GM21381 (cell line): ENCODE data around the gene CSNK1D.

Experiments used
- ATAC-seq: cut with Tn5 transposase; IDR thresholded peaks from one replicate; pipeline ENCODE4 v1.9.1; 2021; ENCODE audit warnings: mild to moderate bottlenecking, moderate library complexity; ENCODE audit not compliant: unreplicated experiment

The CSNK1D gene

DNA sequence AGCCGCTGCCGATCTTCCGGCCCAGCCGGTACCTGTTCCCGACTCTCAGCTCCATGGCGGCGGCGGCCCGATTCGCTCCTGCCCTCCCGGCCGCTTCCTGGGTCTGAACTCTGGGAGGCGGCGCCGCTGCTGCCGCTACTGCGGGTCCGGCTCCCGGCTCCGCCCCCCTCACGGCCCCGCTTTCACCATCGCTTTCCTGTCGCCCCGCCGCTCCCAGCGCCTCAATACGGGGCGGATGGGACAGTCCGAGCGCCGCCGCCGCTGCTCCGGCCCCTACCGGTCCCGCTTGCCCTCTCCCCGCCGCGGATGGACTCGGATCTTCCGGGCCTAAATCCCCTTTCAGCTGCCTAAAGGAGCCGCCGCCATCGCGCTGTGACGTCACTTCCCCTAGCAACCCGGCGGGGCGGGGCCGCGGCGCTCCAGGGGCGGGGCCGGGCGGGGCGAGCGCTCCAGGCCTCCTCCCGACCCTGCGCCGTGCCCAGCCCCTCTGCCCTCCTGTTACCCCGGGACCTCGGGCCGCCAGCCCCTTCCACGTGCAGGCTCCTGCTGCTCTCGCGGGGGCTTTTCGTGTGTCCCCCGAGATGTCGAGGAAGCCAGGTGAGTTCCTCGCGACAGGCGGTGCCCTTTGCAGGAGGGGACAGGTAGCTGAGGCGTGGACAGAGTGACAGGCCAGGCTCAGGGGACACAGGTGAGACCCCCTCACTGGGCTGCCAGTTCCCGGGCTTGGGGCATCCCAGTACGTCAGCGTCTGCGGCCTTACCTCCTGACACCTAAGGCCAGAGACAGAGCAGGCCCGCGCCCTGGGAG, at the start of gene CSNK1D:
Gene CSNK1D (minus strand): TSS at position 374 of the 807 bp plus-strand sequence. CDS start 319 bp downstream, at position 55.
- peak; percentile 71 for ATAC-seq

DNA sequence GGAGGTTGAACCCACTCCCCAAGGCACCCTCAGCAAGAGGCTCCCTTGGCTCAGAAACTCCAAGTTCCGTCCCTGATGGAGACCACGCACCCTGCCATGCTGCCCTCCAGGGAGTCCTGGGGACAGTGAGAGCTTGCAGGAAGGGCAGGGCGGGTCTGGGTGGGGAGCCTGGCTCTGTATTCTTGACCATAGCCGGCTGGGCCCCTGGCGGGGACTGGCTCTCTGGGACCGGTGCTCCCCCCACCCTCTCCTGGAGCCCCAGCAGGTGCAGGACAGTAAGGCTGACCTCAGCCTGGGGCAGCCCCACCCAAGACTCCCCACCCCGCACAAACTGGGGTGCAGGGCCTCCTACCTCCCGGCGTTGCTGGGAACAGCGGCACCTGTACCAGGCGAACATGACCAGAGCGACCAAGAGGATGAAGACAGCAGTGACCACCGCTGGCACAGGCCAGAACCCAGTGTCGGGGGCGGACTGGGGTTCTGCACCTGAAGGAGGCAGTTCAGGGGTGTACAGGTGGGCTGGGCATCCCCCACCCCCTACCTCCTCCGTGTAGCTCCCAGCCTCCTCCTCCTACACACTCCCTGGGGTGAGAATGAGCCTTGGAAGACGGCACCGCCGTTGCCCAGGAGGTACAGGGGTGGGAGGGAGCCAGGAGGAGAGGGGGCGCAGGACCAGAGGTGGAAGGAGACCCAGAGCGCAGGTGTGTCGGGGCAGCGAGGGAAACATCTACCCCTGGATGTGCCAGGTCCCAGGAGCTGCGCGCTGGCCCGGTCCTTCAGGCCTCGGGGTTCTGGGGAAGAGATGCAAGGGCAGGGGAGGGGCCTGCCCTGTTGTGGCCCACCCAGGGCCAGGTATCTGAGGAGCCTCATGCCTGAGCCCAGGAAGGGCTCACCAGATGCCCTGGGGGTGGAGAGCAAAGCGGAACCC, 49.3 kb upstream of the CSNK1D start:
- ATAC-seq: no peak

DNA sequence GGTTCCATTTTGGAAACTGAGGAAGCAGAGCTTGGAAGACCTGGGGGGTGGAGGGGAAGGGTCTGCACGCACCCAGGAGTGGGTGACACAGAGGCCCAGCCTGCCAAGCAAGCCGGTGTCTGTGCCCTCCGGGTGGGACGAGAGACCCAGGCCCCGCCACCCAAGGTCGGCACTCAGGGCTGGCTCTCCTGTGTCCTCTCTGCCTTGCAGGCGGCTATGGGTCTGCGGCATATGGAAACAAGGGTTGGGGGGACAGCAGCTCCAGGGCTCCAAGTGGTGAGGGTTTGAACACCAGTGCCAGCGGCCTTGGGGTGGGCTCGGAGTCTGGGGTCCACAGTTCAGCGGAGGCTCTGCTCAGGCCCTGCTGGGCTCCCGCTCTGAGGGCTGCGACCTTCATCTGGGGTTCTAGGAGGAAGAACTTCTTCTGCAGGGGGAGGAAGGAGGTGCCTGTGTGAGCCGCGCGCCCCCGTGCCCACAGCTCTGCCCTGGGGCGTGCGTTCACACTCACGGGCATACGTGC, 48.5 kb upstream of the CSNK1D start:
- no peak for ATAC-seq

DNA sequence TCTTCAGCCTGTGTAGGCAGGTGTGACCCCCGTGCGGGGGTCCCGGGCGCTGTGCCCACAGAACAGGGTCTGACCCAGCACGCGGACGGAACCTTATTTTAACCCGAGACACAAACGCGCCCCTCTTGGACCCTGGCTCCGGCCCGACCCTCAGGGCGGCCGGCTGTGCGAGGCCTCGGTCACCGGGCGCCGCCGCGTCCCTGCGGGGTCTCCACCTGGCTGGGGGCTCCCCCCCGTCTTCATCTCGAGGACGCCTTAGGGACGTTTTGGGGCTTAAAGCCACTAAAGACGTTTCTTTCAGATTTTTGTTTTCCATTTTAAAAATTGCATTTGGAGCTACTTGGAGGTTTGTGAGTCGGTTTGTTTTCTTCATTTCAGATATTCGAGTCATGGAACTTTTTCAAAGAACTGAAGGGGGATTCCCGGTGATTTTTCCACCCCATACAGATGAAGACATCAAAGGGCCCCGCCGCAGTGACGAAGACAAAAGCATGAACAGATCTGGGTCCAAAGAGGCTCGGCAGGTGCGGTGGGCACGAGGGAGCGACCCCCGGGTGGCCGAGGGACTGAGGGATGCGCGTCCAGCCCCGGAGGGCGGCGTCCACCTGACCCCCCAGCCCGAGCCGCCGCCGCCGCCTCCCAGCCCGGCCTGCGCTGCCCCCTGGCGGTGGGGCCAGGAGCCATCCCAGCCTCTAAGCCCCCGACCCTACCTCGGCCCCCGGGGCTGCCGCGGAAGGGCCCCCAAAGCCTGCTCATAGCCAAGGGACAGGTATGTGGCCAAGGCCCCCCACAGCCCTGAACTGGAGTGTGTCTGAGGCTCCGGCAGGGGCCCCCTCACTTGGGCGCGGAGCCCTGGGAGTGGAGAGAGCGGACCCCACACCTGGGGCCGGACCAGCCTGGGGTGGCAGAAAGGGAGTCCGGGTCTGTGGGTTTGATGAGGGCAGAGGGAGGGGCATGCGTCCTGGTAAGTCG, 47.7 kb upstream of the CSNK1D start:
- no peak for ATAC-seq

DNA sequence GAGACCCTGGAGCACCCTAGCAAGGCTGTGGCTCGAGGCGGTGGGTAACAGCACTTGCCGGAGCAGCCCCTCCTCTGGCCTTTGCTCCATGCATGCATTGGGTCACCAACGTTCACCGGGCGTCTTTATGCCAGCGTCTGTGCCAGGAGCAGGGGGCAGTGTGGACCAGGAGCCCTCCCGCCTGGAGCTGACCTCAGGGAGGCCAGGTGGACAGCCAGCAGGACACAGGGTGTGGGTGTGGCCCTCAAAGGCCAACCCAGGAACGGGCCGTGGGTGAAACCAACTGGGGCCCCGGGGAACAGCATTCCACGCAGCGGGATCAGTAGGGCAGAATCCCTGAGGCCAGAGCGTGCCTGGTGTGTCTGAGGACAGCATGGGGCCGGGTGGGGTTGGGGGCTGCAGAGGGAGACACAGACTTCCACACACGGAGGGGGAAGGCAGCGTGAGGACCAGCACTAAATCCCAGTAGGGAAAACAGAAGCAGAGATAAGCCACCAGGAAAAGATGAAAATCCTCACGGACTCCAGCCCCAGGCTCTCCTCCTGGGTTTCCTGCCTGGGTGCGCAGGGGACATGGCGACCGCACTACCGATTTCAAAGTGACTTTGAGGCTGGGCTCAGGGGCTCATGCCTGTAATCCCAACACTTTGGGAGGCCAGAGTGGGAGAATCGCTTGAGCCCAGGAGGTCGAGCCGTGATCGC, 46.8 kb upstream of the CSNK1D start:
- no peak for ATAC-seq

DNA sequence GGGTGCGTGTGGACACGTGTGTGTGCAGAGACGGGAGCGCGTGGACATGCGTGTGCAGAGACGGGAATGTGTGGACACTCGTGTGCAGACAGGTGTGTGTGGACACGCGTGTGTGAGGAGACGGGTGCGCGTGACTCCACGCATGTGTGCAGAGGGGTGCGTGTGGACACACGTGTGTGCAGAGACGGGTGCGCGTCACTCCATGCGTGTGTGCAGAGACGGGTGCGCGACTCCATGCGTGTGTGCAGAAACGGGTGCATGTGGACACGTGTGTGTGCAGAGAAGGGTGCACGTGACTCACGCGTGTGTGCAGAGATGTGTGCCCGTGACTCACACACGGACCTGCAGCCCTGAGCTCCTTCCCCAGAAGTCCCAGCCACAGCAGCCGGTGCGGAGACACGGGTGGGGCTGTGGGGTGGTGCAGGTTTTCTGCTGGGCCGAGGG, 46.1 kb upstream of the CSNK1D start:
- no peak for ATAC-seq

DNA sequence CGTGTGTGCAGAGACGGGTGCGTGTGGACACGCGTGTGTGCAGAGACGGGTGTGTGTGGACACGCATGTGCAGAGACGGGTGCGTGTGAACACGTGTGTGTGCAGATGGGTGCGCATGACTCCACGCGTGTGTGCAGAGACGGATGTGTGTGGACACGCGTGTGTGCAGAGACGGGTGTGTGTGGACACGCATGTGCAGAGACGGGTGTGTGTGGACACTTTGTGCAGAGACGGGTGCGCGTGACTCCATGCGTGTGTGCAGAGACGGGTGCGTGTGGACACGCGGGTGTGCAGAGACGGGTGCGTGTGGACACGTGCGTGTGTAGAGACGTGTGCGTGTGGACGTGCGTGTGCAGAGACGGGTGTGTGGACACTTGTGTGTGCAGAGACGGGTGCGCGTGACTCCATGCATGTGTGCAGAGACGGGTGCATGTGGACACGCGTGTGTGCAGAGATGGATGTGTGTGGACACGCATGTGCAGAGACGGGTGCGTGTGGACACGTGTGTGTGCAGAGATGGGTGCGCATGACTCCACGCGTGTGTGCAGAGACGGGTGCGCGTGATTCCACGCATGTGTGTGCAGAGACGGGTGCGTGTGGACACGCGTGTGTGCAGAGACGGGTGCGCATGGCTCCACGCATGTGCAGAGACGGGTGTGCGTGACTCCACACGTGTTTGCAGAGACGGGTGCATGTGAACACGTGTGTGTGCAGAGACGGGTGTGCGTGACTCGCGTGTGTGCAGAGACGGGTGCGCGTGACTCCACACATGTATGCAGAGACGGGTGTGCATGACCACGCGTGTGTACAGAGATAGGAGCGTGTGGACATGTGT, 45.5 kb upstream of the CSNK1D start:
- ATAC-seq: no peak

DNA sequence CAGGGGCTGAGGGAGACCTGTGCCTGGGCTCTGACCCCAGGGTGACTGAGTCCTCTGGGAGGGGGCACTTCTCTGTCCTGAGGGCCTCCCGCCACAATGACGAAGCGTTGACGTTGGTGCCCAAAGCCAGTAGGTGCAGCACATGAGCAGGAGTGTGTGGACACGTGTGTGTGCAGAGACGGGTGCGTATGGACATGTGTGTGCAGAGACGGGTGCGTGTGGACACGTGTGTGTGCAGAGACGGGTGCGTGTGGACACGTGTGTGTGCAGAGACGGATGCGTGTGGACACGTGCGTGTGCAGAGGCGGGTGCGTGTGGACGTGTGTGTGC, 44.6 kb upstream of the CSNK1D start:
- no peak for ATAC-seq

DNA sequence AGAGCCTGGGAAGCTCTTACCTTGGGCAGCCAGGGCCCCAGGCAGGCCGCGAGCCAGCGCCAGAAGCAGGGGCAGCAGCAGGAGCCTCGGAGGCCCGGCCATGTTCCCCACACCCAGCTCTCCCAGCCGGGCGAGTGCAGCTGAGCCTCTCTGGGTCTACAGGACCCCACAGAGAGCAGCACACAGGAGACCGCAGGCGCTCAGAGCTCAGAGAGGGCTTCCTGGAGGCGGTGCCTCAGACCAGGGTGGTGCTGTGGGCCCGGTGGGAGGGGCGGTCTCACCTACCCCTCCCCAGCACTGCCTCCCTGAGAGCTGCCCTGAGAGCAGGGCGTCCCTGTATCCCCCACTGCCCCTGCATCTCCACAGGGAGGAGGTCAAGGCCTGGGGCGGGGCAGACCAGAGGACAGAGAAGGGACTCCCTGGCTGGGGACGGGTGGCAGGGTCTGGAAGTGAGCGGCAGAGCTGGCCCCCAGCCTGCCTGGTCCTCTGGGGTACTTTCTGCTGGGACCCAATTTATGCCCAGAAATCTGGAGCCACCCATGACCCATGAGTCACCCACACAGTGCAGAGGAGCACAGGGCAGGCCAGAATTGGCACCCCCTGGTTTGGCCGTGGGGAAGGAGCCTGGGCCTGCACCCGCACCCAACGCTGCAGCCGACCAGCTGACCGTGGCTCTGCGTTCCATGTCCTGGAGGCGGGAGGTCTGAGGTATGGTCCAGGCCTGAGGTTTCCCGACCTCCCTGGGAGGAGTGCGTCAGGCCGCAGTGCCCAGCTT, 44.1 kb upstream of the CSNK1D start, which contains the start of gene CD7:
Gene CD7 (minus strand): TSS at position 215 of the 775 bp plus-strand sequence. CDS start 113 bp downstream, at position 102.
- no peak for ATAC-seq

DNA sequence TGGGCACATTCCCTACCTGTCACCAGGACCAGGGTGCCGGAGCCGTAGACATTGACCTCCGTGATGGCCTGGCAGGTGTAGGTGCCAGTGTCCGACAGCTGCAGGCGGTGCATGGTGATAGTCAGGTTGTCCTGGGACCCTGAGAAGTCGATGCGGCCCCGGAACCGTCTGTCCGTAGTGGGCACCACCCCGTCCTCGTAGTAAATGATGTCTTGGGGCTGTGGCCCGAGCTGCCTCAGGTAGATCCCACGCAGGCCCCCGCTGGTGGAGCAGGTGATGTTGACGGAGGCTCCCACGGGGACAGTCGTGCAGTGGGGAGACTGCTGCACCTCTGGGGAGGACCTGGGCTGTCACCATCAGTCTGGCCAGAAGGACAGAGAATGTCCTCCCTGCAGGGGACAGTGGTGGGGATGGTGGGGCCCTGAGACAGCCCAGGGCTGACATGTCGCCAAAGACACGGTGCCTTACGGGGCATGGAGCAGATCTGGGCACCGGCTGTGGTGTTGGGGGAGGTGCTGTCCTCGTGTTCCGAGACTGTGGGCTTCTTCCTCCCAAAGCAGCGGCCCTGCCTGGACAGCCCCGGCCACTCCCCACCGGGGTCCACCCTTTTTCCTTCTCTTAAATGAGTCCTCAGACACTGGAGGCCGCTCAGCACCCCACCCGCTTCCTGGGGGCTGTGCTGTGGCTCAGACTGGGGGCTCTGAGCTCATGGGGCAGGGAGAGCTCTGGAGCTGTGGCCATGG, 43.3 kb upstream of the CSNK1D start:
- ATAC-seq: no peak

DNA sequence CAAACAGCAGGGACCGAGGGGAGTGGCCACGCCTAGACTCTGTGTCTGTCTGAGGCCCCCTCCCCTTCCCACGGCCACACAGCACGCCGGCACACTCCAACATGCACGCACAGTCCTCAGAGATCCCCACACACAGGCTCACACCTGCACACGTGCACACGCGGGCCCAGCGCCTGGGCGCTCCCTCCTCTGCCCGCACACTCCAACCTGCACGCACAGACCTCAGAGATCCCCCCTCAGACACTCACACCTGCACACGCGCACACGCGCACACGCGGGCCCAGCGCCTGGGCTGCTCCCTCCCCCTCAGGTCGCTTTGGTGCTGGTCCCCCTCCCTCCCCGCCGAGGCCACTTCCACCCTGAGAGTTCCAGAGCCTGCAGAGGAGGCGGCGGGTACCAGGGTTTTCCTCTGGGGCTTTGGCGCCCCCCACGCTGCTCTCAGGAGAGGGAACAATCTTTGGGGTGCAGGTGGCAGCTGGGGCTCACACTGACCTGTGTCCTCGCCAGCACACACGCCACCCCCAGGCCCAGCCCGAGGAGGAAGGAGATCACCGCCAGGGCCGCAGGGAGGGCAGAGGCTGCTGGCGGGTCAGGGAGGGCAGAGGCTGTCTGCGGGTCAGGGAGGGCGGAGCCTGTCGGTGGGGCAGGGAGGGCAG, 42.3 kb upstream of the CSNK1D start:
- no peak for ATAC-seq

DNA sequence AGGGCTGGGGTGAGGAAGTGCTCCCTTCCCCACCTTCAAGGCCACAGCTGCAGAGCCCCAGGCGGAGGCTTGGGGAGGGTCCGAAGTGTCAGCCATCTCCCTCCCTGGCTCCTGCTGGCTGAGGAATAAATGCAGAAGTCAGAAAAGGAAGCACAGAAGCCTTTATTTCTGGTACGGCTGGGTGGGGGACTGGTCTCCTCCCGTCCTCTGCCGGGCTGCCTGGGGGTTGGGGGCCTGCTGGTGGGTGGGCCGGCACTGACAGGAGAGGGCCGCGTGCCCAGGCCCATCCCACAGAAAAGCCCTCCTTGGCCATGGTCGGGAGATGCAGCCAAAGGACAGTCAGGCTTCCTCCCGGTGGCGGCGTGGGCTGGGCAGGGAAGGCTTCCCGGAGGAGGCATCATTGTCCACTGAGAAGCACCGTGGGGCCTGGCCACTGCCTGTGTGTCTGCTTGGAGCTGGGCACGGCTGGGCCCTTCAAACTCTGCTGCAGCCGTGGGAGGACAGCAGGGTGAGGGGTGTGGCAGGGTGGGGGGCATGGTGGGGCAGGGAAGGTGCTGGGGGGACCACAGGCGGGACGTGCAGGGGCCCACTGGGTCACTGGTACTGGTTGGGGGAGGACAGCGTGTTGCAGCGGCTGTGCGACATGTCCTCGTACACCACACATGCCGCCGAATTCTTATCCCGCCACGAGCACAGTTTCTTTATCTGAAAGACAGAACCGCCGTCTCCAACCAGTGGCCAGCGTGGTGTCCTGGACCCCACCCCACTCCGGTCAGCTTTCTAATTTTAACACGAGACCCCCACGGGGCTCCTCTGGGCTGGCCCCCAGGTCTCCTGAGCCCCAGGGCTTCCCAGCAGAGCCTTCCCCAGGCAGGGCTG, 41.5 kb upstream of the CSNK1D start:
- ATAC-seq: no peak

DNA sequence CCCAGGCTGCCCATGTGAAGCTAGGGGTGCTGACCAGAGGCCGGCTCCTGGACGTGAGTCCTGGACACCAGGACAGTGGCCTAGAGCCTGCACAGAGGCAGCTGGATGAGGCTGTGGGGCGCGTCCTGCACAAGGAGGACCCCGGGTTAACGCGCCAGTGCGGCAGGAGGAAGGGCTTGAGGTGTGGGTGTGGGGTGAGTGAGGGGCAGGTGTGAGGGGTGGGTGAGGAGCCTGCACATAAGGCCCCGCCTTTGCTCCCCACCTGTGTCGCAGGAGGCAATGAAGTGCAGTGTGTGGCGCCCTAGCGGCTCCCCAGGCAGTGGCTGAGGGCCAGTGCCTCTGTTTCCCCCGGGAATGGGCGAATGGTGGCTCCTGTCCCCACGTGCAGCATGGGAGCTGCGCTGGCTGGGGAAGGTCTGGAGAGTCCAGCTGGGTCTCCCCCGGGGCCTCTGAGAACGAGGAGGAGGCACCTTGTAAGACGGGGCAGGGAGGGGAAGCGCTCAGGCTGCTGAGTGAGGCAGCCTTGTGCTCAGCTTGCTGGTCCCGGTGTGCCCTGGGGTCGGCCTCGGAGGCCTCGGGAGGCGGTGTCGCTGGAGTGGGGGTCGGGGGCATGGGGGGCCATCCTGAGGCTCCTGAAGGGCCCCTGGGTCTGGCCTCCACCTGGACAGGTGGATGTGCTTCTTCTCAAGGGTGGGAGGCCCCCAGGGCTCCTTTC, 40.7 kb upstream of the CSNK1D start:
- no peak for ATAC-seq

DNA sequence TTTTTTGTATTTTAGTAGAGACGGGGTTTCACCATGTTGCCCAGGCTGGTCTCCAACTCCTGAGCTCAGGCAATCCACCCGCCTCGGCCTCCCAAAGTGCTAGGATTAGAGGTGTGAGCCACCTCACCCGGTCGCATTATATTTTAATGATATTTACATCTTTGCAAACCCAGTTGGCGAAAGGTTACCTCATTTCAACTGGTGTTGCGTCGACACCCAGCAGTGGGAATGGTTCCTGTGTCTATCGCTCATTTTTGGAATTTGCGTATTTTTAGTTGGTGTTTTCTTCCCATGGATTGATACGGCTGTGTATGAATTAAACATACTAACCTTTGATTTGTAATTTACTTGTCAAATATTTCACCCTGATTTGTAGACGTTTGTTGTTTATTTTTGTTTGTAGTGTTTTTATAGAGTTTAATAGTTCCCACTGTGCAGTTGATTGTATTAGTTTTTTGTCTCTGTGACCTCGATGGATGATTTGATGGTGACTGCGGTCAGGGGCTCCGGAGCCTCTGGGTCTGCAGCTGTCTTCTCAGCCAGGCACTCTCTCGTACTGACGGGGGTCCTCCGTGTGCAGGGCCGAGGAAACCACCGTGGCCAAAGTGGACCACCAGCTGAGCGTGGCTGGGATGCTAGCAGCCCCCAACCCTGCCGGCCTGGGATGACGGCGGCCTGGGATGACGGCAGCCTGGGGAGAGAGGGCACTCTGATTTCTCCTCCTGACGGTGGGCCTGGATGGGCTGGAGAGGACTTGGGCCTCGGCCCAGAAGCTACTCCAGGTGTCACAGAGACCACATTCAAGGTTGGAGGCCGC, 39.9 kb upstream of the CSNK1D start:
- ATAC-seq: no peak
